H9 (cell line): Measurements from ENCODE around the gene CDADC1. TPM values are rescaled to one million over a fixed set of nuclear protein-coding genes. Genes with fewer than 3 reads are reported as not detected.

Experiments
- DNase-seq: peaks from one replicate; pipeline ENCODE4 v3.0.0-alpha.2; 2017
- H2AFZ ChIP-seq: one replicate; pipeline ENCODE4 v1.6.1; 2013; ENCODE audit warnings: mild to moderate bottlenecking, low read length, control low read depth, moderate library complexity
- H2AK5ac ChIP-seq: 2 replicates; pipeline ENCODE4 v1.6.1; 2013; ENCODE audit warnings: low read length, control low read depth, mixed read lengths; ENCODE audit not compliant: insufficient read length
- H2BK120ac ChIP-seq: one replicate; pipeline ENCODE4 v1.6.1; 2013; ENCODE audit warnings: low read depth, mild to moderate bottlenecking, low read length, control low read depth, inconsistent platforms; ENCODE audit not compliant: poor library complexity, severe bottlenecking
- H2BK12ac ChIP-seq: 2 replicates; pipeline ENCODE4 v1.6.1; 2013; ENCODE audit warnings: low read length, control low read depth, mixed read lengths, low read depth; ENCODE audit not compliant: insufficient read length
- H2BK15ac ChIP-seq: 2 replicates; pipeline ENCODE4 v1.6.1; 2013; ENCODE audit warnings: low read depth, low read length, control low read depth
- H2BK20ac ChIP-seq: one replicate; pipeline ENCODE4 v1.6.1; 2013; ENCODE audit warnings: low read depth, mild to moderate bottlenecking, low read length, control low read depth, inconsistent platforms; ENCODE audit not compliant: poor library complexity, severe bottlenecking
- H2BK5ac ChIP-seq: 2 replicates; pipeline ENCODE4 v1.6.1; 2013; ENCODE audit warnings: low read length, control low read depth, mixed read lengths; ENCODE audit not compliant: insufficient read length
- H3K14ac ChIP-seq: 2 replicates; pipeline ENCODE4 v1.6.1; 2013; ENCODE audit warnings: low read length, control low read depth; ENCODE audit not compliant: insufficient read depth
- H3K18ac ChIP-seq: 2 replicates; pipeline ENCODE4 v1.6.1; 2013; ENCODE audit warnings: low read depth, mild to moderate bottlenecking, mixed read lengths, low read length, control low read depth; ENCODE audit not compliant: insufficient read length
- H3K23ac ChIP-seq: 2 replicates; pipeline ENCODE4 v1.6.1; 2013; ENCODE audit warnings: low read length, control low read depth, mixed read lengths, low read depth; ENCODE audit not compliant: insufficient read length
- H3K23me2 ChIP-seq: 2 replicates; pipeline ENCODE4 v1.6.1; 2013; ENCODE audit warnings: low read depth, mild to moderate bottlenecking, mixed read lengths, low read length, control low read depth; ENCODE audit not compliant: insufficient read length, poor library complexity, severe bottlenecking
- H3K27ac ChIP-seq: 2 replicates; pipeline ENCODE4 v1.5.1; 2013; ENCODE audit warnings: low read length, control low read depth, mixed read lengths, low read depth; ENCODE audit not compliant: insufficient read length
- H3K27me3 ChIP-seq: 2 replicates; pipeline ENCODE4 v1.6.1; 2013; ENCODE audit warnings: low read length, control low read depth, inconsistent platforms; ENCODE audit not compliant: insufficient read depth
- H3K4ac ChIP-seq: 2 replicates; pipeline ENCODE4 v1.6.1; 2013; ENCODE audit warnings: low read depth, mild to moderate bottlenecking, control low read depth, inconsistent platforms, low read length, moderate library complexity
- H3K4me1 ChIP-seq: 2 replicates; pipeline ENCODE4 v1.6.1; 2013; ENCODE audit warnings: low read length, control low read depth, inconsistent platforms; ENCODE audit not compliant: insufficient read depth
- H3K4me2 ChIP-seq: 2 replicates; pipeline ENCODE4 v1.6.1; 2013; ENCODE audit warnings: low read length, control low read depth, mixed read lengths; ENCODE audit not compliant: insufficient read length, insufficient read depth
- H3K56ac ChIP-seq: 2 replicates; pipeline ENCODE4 v1.6.1; 2013; ENCODE audit warnings: low read depth, mild to moderate bottlenecking, mixed read lengths, low read length, control low read depth; ENCODE audit not compliant: insufficient read length
- H3K79me1 ChIP-seq: 2 replicates; pipeline ENCODE4 v1.6.1; 2013; ENCODE audit warnings: low read depth, mild to moderate bottlenecking, moderate library complexity, low read length, control low read depth, inconsistent platforms; ENCODE audit not compliant: insufficient read depth, poor library complexity, severe bottlenecking
- H3K79me2 ChIP-seq: 2 replicates; pipeline ENCODE4 v1.6.1; 2013; ENCODE audit warnings: low read length, control low read depth, inconsistent platforms; ENCODE audit not compliant: insufficient read depth
- H3K9ac ChIP-seq: 2 replicates; pipeline ENCODE4 v1.6.1; 2013; ENCODE audit warnings: low read length, control low read depth, mixed read lengths; ENCODE audit not compliant: insufficient read length; ENCODE audit errors: extremely low read depth
- H3K9me3 ChIP-seq: one replicate; pipeline ENCODE4 v1.6.1; 2013; ENCODE audit warnings: low read depth, low read length, inconsistent platforms; ENCODE audit not compliant: control insufficient read depth
- H3T11ph ChIP-seq: one replicate; pipeline ENCODE4 v1.6.1; 2013; ENCODE audit warnings: mild to moderate bottlenecking, low read length, control low read depth, inconsistent platforms
- H4K20me1 ChIP-seq: one replicate; pipeline ENCODE4 v1.6.1; 2013; ENCODE audit not compliant: control insufficient read depth, insufficient read length, insufficient read depth
- H4K5ac ChIP-seq: 2 replicates; pipeline ENCODE4 v1.6.1; 2013; ENCODE audit warnings: low read depth, mild to moderate bottlenecking, mixed read lengths, low read length, control low read depth; ENCODE audit not compliant: insufficient read length
- H4K8ac ChIP-seq: replicated peaks from 2 replicates; pipeline ENCODE4 v1.6.1; 2013; ENCODE audit warnings: low read length, control low read depth, mixed read lengths, low read depth; ENCODE audit not compliant: insufficient read length
- H4K91ac ChIP-seq: 2 replicates; pipeline ENCODE4 v1.6.1; 2013; ENCODE audit warnings: low read depth, mild to moderate bottlenecking, moderate library complexity, mixed read lengths, low read length, control low read depth; ENCODE audit not compliant: insufficient read length
- H3K27ac Mint-ChIP-seq, 3 experiments: 2 replicates in 2 of 3; 3 replicates in 1 of 3; pipeline ENCODE4 v1.8.0; 2020 to 2021; ENCODE audit warnings: mixed read lengths in 3 of 3, mild to moderate bottlenecking in 1 of 3, moderate library complexity in 1 of 3
- H3K27me3 Mint-ChIP-seq: 2 replicates; pipeline ENCODE4 v1.8.0; 2021; ENCODE audit warnings: low read depth, mild to moderate bottlenecking, moderate library complexity, mixed read lengths
- H3K36me3 Mint-ChIP-seq, 3 experiments: 2 replicates in 2 of 3; 3 replicates in 1 of 3; pipeline ENCODE4 v1.8.0; 2020 to 2021; ENCODE audit warnings: low read depth in 3 of 3, mixed read lengths in 3 of 3; ENCODE audit not compliant: insufficient read depth in 1 of 3
- H3K4me1 Mint-ChIP-seq, 2 experiments: 2 replicates each; pipeline ENCODE4 v1.8.0; 2020; ENCODE audit warnings: mixed read lengths in 2 of 2
- H3K4me3 Mint-ChIP-seq, 2 experiments: 2 replicates in 1 of 2; 3 replicates in 1 of 2; pipeline ENCODE4 v1.8.0; 2020 to 2021; ENCODE audit warnings: mild to moderate bottlenecking in 2 of 2, mixed read lengths in 2 of 2, moderate library complexity in 1 of 2
- H3K9me3 Mint-ChIP-seq, 2 experiments: 2 replicates in 1 of 2; 3 replicates in 1 of 2; pipeline ENCODE4 v1.8.0; 2020; ENCODE audit warnings: mild to moderate bottlenecking in 2 of 2, mixed read lengths in 2 of 2, moderate library complexity in 1 of 2
- CTCF ChIP-seq: fragments of 200-600 bp; sonication (generic); conservative IDR thresholded peaks from 3 replicates; pipeline ENCODE4 v1.8.0; 2021; ENCODE audit warnings: antibody characterized with exemption, mild to moderate bottlenecking
- WGBS: extraction: QIAGEN DNeasy Blood & Tissue Kit; methylation state at CpG from one replicate; pipeline ENCODE4 v1.1.7; 2013; ENCODE audit warnings: missing lambda C conversion rate, low lambda C conversion rate, mixed read lengths; ENCODE audit not compliant: insufficient read length; ENCODE audit errors: extremely low coverage; 5-methylcytosine and 5-hydroxymethylcytosine counted together
- total RNA-seq: library from RNA; stranded (reverse); gene quantifications from 2 replicates; pipeline ENCODE4 v1.2.1, GENCODE V29; 2021

Gene CDADC1
- total RNA-seq, 1 experiment from 2014 or later: 4.9 TPM

GRCh38 chr13:49304356-49304755, 56.6 kb downstream of the CDADC1 start:
- H3K27me3 Mint-ChIP-seq: no peaks in the 10 kb centered on the region
- Histone ChIP-seq H2BK5ac (no peak overlapping the region), H3K27me3 (no peaks in the 10 kb centered on the region), H3T11ph (no peak overlapping the region), H4K20me1 (no peaks in the 10 kb centered on the region), H3K27ac (no peak overlapping the region), H3K18ac (no peak overlapping the region), H3K23me2 (no peaks in the 10 kb centered on the region), H2AFZ (no peak overlapping the region), H4K91ac (no peak overlapping the region), H3K9ac (no peak overlapping the region), H3K14ac (no peak overlapping the region), H3K4me2 (no peak overlapping the region), H2BK20ac (no peak overlapping the region), H3K23ac (no peak overlapping the region), H4K8ac (no peak overlapping the region), H2BK120ac (no peak overlapping the region), H2AK5ac (no peak overlapping the region), H2BK15ac (no peak overlapping the region), H3K4ac (no peak overlapping the region), H4K5ac (no peak overlapping the region), H3K56ac (no peak overlapping the region), H3K9me3 (no peaks in the 10 kb centered on the region), H2BK12ac (no peak overlapping the region), H3K79me2 (no peaks in the 10 kb centered on the region), H3K79me1 (no peaks in the 10 kb centered on the region), H3K4me1 (no peaks in the 10 kb centered on the region)
- TF ChIP-seq CTCF: no peak
- H3K4me1 Mint-ChIP-seq: peaks cover 11 to 32% of the 10 kb centered on the region in 2 experiments
- DNase-seq: no peak
- H3K9me3 Mint-ChIP-seq: no peaks in the 10 kb centered on the region
- H3K27ac Mint-ChIP-seq: no peak overlapping the region
- no peak overlapping the region for H3K4me3 Mint-ChIP-seq
- H3K36me3 Mint-ChIP-seq: no peaks in the 10 kb centered on the region
- no CpG with 5 or more reads among the region's 12 CpGs for WGBS
